ENCODE measurements around the gene GPAT3.
"Not testable (repeated sequence)": the region's sequence is repeated elsewhere in the genome, so short reads cannot be mapped to it uniquely, and the experiment has no call there.

DNA sequence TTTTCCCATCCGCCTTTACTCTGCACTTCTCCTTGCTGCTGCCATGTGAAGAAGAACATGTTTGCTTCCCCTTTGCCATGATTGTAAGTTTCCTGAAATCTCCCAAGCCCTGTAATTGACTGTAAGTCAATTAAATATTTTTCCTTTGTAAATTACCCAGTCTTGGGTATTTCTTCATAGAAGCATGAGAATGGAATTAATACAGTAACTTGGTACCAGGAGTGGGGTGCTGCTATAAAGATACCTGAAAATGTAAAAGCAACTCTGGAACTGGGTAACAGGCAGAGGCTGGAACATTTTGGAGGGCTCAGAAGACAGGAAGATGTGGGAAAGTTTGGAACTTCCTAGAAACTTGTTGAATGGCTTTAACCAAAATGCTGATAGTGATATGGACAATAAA is 86.2 kb downstream of the GPAT3 start:
- TF ChIP-seq SIN3A (IDR thresholded peaks at IDR 0.05; ENCODE audit: borderline replicate concordance, insufficient read depth, low read depth, low read length); TCF7L2 (IDR thresholded peaks at IDR 0.05; ENCODE audit: low read depth, low read length): not testable (repeated sequence)
- TF ChIP-seq, protein P1, sequence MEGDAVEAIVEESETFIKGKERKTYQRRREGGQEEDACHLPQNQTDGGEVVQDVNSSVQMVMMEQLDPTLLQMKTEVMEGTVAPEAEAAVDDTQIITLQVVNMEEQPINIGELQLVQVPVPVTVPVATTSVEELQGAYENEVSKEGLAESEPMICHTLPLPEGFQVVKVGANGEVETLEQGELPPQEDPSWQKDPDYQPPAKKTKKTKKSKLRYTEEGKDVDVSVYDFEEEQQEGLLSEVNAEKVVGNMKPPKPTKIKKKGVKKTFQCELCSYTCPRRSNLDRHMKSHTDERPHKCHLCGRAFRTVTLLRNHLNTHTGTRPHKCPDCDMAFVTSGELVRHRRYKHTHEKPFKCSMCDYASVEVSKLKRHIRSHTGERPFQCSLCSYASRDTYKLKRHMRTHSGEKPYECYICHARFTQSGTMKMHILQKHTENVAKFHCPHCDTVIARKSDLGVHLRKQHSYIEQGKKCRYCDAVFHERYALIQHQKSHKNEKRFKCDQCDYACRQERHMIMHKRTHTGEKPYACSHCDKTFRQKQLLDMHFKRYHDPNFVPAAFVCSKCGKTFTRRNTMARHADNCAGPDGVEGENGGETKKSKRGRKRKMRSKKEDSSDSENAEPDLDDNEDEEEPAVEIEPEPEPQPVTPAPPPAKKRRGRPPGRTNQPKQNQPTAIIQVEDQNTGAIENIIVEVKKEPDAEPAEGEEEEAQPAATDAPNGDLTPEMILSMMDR (IDR thresholded peaks at IDR 0.05) = not testable (repeated sequence)
- TF ChIP-seq, protein P2, sequence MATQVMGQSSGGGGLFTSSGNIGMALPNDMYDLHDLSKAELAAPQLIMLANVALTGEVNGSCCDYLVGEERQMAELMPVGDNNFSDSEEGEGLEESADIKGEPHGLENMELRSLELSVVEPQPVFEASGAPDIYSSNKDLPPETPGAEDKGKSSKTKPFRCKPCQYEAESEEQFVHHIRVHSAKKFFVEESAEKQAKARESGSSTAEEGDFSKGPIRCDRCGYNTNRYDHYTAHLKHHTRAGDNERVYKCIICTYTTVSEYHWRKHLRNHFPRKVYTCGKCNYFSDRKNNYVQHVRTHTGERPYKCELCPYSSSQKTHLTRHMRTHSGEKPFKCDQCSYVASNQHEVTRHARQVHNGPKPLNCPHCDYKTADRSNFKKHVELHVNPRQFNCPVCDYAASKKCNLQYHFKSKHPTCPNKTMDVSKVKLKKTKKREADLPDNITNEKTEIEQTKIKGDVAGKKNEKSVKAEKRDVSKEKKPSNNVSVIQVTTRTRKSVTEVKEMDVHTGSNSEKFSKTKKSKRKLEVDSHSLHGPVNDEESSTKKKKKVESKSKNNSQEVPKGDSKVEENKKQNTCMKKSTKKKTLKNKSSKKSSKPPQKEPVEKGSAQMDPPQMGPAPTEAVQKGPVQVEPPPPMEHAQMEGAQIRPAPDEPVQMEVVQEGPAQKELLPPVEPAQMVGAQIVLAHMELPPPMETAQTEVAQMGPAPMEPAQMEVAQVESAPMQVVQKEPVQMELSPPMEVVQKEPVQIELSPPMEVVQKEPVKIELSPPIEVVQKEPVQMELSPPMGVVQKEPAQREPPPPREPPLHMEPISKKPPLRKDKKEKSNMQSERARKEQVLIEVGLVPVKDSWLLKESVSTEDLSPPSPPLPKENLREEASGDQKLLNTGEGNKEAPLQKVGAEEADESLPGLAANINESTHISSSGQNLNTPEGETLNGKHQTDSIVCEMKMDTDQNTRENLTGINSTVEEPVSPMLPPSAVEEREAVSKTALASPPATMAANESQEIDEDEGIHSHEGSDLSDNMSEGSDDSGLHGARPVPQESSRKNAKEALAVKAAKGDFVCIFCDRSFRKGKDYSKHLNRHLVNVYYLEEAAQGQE (IDR thresholded peaks at IDR 0.05; ENCODE audit: insufficient read depth in 1 of 2, low read depth in 2 of 2, low read length in 1 of 2) = not testable (repeated sequence)

Measured in Panc1 (cell line).